Loucy (cell line): ENCODE measurements around the gene MOV10.

ENCODE experiments used
- EZH2phosphoT487 ChIP-seq: fragments of 200-600 bp; IDR thresholded peaks from 2 replicates; pipeline ENCODE4 v1.6.1; 2018; ENCODE audit warnings: antibody characterized with exemption, mild to moderate bottlenecking, moderate library complexity, borderline replicate concordance
- TF ChIP-seq, protein P1 (sequence below): fragments of 200-600 bp; sonication (generic); conservative IDR thresholded peaks from 2 replicates; pipeline ENCODE4 v1.5.1; 2014; ENCODE audit warnings: mild to moderate bottlenecking, antibody characterized with exemption, low read length

DNA sequence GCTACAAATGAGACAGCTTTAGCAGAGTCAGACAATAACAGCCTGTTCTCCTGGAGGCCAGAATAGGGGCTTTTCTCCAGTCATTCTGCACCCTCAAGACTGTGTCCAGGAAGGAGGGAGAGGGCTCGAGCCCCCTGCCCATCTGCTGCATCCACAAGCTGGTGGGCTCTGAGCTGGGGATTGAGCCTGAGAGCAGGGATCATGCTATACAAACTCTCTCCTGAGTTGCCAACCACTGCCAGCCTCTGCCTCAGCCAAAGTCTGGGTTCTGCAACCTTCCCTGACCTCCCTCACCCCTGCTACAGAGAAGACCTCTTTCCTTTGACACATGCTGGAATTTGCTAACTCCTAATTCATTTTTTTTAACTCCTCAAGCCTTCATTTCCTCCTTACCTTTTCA, 55.5 kb downstream of the MOV10 start:
- TF ChIP-seq, protein P1, sequence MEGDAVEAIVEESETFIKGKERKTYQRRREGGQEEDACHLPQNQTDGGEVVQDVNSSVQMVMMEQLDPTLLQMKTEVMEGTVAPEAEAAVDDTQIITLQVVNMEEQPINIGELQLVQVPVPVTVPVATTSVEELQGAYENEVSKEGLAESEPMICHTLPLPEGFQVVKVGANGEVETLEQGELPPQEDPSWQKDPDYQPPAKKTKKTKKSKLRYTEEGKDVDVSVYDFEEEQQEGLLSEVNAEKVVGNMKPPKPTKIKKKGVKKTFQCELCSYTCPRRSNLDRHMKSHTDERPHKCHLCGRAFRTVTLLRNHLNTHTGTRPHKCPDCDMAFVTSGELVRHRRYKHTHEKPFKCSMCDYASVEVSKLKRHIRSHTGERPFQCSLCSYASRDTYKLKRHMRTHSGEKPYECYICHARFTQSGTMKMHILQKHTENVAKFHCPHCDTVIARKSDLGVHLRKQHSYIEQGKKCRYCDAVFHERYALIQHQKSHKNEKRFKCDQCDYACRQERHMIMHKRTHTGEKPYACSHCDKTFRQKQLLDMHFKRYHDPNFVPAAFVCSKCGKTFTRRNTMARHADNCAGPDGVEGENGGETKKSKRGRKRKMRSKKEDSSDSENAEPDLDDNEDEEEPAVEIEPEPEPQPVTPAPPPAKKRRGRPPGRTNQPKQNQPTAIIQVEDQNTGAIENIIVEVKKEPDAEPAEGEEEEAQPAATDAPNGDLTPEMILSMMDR = no peak
- no peak for TF ChIP-seq EZH2phosphoT487
